Eye (tissue), 1 donor: ENCODE measurements around the gene KRT13.

Source experiments
- DNase-seq: peaks from one replicate; pipeline ENCODE4 v3.0.0-alpha.2; 2015

The KRT13 gene

GRCh38 chr17:41518789-41519449 lies 13.5 kb upstream of the KRT13 start, which contains the start of gene KRT15:
Gene KRT15 (minus strand): TSS chr17:41518890. CDS start chr17:41518827, 63 bp downstream.
- no peak for DNase-seq

DNA sequence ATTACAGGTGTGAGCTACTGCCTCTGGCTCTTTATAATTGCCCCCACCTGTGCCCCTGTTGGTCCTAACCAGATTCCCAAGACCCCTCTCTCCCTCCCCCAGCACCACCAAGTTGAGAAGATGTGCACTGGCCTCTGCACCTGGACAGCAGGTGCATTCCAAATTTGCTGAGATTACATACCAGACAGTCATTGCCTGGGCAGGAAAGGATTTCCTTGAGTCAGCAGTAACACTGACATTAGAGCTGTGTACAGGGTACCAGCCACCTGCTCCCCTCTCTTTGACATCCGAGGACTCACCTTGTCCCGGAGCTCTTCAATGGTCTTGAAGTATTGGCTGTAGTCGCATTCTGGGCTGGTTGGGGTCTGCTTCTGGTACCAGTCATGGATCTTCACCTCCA lies 12.6 kb upstream of the KRT13 start:
- DNase-seq, result no peak

GRCh38 chr17:41516830-41517283 lies 11.4 kb upstream of the KRT13 start:
- no peak for DNase-seq

DNA sequence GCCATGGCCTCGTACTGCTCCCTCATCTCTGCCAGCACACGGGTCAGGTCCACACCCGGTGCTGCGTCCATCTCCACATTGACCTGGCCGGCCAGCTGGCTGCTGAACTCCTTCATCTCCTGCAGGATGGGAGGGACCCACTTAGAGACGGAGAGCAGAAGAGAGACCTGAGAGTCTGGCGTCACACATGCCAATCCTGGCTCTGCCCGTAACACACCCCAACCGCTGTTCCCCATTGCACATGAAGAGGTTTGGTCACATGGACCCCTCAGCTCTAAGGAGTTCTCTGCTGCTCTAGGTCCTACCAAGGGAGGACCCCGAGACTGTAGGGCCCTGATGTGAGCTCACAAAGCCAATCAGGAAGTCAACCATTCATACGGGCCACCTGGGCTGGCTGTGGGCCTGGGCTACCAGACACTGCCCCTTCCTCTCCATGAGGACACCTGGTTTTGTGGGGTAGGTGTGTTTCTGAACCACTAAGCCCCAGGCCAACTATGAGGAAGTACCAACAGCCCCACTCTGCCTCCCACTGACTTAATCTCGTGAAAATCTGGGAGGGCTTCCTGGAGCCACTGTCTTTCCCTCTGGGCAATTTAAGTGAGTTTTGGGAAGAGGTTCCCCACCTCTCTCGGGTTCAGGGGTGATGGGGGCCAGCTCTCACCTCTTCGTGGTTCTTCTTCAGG lies 10.9 kb upstream of the KRT13 start:
- DNase-seq, result no peak

DNA sequence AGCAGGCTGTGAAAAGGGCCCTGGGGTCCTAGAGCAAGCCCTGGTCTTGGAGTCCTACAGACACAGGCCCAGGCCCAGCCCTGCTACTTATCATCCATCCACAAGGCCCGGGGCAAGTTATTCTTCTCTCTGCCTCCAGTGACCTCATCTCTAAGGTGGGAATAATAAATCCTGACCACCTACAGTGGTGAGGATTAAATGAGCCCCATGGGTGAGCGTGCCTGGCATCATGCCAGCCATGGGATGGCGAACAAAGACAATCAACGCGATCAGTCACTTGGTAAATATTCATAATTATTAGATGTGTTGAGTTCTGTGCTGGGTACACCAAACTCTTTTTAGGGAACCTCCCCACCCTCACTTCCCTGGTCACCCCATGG lies 7.7 kb upstream of the KRT13 start:
- no peak for DNase-seq

- DNase-seq, result no peak
These were observed 7.2 kb upstream of the KRT13 start for GRCh38 chr17:41512546-41513167.

- DNase-seq, result no peak
These were observed 6.3 kb upstream of the KRT13 start for GRCh38 chr17:41511716-41512115.

- DNase-seq, result no peak
These were observed 5.7 kb upstream of the KRT13 start for GRCh38 chr17:41511116-41511515.

GRCh38 chr17:41510251-41511065 lies 5.0 kb upstream of the KRT13 start:
- no peak for DNase-seq

DNA sequence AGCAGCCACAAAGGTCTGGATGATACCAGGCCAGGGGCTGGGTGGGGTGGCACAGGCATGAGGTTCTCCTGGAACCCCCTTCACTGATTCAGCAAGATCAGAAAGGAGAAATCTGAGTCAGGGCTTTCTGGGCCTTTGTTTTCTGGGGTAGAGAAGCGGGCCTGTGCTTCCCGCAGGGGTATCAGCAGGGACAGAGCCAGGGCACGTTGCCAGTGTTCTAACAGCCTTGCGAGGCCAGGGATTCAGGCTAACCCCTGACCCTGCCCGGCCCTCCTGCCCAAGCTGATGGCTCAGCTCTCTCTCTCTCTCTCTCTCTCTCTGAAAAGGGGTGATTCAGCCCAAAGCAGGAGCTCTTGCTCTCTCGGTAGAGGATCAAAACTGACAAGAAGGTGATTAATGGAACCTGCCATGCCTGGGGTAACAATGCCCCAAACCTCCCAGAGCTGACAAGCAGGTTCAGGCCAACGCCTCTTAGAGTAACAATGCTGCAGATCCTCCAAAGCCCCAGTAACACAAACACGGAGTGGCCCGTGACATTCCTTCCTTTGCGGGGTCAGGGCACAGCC lies 2.0 kb upstream of the KRT13 start:
- no peak for DNase-seq

DNA sequence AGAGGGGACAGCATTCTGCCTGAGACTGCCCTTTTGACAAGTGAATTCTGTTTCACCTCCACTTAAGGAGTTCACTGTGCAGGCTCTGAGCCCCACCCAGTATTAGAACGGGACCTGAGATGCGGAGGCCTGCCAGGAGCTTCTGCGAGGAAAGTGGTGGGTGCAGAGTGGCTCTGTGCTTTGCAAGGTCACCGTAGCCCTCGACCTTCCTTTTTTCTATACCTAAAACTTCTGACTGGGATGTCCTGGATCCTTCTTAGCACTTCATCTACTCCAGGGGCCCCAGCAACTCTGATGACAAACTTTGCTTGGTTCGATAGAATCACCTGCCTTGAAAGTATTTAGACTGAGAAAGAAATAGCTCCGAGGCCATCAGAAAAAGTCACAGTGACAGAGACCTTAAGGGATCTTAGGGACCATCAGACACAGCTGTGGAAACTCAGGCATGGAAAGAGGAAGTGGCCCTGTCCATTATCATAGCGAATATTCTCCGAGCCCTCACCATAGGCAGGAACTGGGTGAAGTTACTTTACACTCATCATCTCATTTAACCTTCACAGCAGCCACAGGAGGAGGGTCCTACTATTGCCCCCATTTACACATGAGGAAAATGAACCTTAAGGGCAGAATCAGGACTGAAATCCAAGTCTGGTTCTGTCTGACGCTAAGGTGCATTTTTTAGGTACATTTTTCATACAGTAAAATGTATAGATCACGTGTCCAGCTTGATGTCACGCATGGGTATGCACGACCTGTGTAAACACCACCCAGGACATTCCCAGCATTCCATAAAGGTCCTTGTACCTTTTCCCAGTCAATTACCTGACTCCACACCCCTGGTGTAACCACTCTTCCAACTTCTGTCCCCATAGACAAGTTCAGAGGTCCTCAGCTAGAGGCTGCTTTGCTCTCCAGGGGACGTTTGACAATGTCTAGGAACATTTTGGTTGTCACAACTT lies 676 bp upstream of the KRT13 start:
- no peak for DNase-seq

- no peak for DNase-seq
These were observed 1.0 kb downstream of the KRT13 start for GRCh38 chr17:41504246-41504977.

DNA sequence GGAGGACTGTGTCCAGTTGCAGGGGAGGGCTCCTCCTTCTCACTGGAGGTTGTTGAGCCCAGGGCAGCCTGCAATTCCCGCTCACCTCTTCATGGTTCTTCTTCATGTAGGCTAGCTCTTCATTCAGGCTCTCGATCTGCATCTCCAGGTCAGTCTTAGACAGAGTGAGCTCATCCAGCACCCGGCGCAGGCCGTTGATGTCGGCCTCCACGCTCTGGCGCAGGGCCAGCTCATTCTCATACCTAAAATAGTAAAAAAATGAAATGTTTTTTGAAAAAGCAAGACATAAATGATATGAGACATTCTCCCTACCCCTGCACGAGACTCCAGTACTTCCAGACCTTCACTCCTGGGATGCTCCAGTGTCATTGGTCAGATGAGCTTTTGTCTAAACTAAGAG lies 2.2 kb downstream of the KRT13 start:
- no peak for DNase-seq

DNA sequence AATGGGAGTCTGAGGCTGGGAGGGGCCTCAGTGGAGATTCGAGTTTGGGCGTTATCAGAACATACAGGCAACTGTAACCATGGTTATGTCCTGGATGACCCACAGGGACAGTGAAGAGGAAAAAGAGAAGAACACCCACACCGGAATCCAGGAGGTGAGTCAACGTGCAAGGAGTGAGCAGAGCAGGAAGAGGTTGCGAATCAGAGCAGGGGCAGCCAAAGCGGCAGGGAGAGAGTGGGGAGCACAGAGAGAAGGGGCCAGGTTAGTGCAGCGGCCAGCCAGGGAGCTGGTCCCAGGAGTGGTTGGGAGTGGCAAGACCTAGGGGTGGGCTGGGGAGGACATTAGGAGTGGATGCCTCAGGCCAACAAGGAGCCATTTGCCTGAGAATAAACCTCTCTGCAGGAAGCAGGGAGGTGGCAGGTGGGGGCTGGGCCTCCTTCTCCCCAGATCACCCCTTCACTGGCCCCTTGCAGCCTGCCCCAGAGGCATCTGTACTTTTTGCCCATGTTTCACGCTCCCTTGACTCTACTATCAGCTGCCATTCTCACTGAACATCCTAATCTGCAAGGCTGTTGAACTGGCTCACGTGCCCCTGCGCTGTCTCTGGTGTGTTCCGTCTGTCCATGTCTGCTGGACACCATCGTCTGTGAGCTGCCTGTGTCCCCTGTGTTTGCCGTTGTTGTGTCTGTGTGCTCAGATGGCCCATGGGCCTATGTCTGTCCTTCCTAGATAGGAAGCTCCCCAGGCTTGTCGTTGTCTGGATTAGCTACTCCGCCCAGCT lies 5.1 kb downstream of the KRT13 start:
- DNase-seq, result peak; percentile 34

- DNase-seq, result no peak
These were observed 5.7 kb downstream of the KRT13 start for GRCh38 chr17:41499714-41500113.

DNA sequence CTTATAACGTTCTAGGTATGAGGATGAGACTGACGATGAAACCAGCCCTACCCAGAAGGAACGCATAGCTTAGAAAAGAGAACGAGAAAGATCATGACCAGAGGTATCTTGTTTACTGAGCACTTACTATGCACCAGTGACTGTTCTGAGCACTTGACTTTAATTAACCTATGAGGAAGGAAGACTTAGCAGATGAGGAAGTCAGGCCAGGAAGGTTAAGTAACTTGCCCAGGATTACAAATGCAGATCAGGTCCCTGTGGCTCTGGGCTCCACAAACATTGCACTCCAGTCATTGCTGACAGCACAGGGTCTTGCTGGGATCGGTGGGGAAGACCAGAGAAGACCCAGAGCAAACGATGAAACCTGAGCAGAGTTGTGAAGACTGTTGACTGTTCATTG lies 7.1 kb downstream of the KRT13 start:
- DNase-seq, result no peak

GRCh38 chr17:41496803-41497484 lies 8.5 kb downstream of the KRT13 start:
- DNase-seq, result peak; percentile 28

- DNase-seq, result no peak
These were observed 10.9 kb downstream of the KRT13 start for GRCh38 chr17:41494524-41494923.

- peak; percentile 49 for DNase-seq
These were observed 12.6 kb downstream of the KRT13 start for GRCh38 chr17:41492771-41493170.

- no peak for DNase-seq
These were observed 13.1 kb downstream of the KRT13 start for GRCh38 chr17:41492351-41492750.
